HCT116 (cell line): ENCODE data around the gene MATK. TPM values are rescaled to one million over a fixed set of nuclear protein-coding genes. Genes with fewer than 3 reads are reported as not detected.

Experiments
- ATAC-seq: fragments of 200-7000 bp; cut with Tn5 transposase; 2 replicates; pipeline ENCODE4 v1.9.1; 2020; ENCODE audit warnings: mild to moderate bottlenecking, moderate library complexity
- BruUV-seq: library from RNA; stranded (reverse); fragments of 400-500 nt; replicated peaks from 2 replicates; lab custom pipeline; 2021; lab: Mats Ljungman, UMichigan
- CTCF ChIA-PET: fragments of 300-600 bp; sonication (Branson Sonifier 250); formaldehyde crosslinking; loops from one replicate; lab custom pipeline; 2021; ENCODE audit warnings: antibody characterized with exemption; lab: Charles Lee
- POLR2A ChIA-PET: fragments of 300-600, 350-600 bp; sonication (Branson Sonifier 250); formaldehyde crosslinking; loops from one replicate; lab custom pipeline; 2021; ENCODE audit warnings: antibody characterized with exemption; lab: Charles Lee
- RAD21 ChIA-PET, 2 experiments: fragments of 300-600 bp; sonication (Branson Sonifier 250); formaldehyde crosslinking; loops; one replicate each; lab custom pipeline; 2023; ENCODE audit warnings: low total read pairs in 2 of 2; ENCODE audit not compliant: uncharacterized antibody in 2 of 2, unreplicated experiment in 2 of 2, low non-redundant PET in 1 of 2; lab: Charles Lee
- DNase-seq: peaks from one replicate; pipeline ENCODE4 v3.0.0-alpha.2; 2010; ENCODE audit warnings: low read depth, low spot score
- H2AFZ ChIP-seq: fragments of 200-600 bp; shearing (Covaris generic), sonication (generic); 2 replicates; pipeline ENCODE4 v1.6.1; 2017; ENCODE audit warnings: low read depth, mixed run types, mixed read lengths, antibody characterized with exemption, low read length; ENCODE audit not compliant: poor library complexity, severe bottlenecking
- H3K27ac ChIP-seq: 2 replicates; pipeline ENCODE4 v1.5.1; 2012; ENCODE audit warnings: low read depth, low read length
- H3K27me3 ChIP-seq: fragments of 200-600 bp; sonication (generic); 2 replicates; pipeline ENCODE4 v1.6.1; 2016; ENCODE audit warnings: mixed run types, low read length, mixed read lengths; ENCODE audit not compliant: insufficient read depth
- H3K36me3 ChIP-seq, 2 experiments: fragments of 200-500 bp in 1 of 2; fragments of 200-600 bp in 1 of 2; sonication (Bioruptor generic) in 1 of 2; sonication (generic) in 1 of 2; 2 replicates each; pipeline versions ENCODE4 v1.5.1 to v1.6.1; 2014 to 2016; ENCODE audit warnings: low read length in 2 of 2, inconsistent platforms in 1 of 2, mixed read lengths in 1 of 2, mixed run types in 1 of 2; ENCODE audit not compliant: insufficient read depth in 2 of 2, control insufficient read depth in 1 of 2
- H3K4me1 ChIP-seq, 2 experiments: fragments of 200-600 bp in 1 of 2; sonication (generic) in 1 of 2; 2 replicates each; pipeline versions ENCODE4 v1.5.1 to v1.6.1; 2012 to 2017; ENCODE audit warnings: low read length in 2 of 2, inconsistent platforms in 1 of 2, mild to moderate bottlenecking in 1 of 2, mixed read lengths in 1 of 2, mixed run types in 1 of 2, moderate library complexity in 1 of 2; ENCODE audit not compliant: insufficient read depth in 2 of 2, control insufficient read depth in 1 of 2
- H3K4me2 ChIP-seq: fragments of 200-600 bp; sonication (generic); 2 replicates; pipeline ENCODE4 v1.6.1; 2017; ENCODE audit warnings: mixed run types, low read length, mixed read lengths
- H3K4me3 ChIP-seq, 2 experiments: fragments of 200-600 bp in 1 of 2; sonication (generic) in 1 of 2; replicated peaks in 1 of 2; 2 replicates each; pipeline ENCODE4 v1.5.1; 2011 to 2016; ENCODE audit warnings: low read length in 2 of 2, control low read depth in 1 of 2, low read depth in 1 of 2, mild to moderate bottlenecking in 1 of 2, mixed read lengths in 1 of 2, mixed run types in 1 of 2
- H3K79me2 ChIP-seq: fragments of 200-600 bp; sonication (generic); 2 replicates; pipeline ENCODE4 v1.6.1; 2017; ENCODE audit warnings: mild to moderate bottlenecking, mixed run types, low read length, moderate library complexity, mixed read lengths; ENCODE audit not compliant: insufficient read depth
- H3K9ac ChIP-seq: fragments of 200-600 bp; sonication (generic); 2 replicates; pipeline ENCODE4 v1.6.1; 2016; ENCODE audit warnings: low read length, mixed read lengths
- H3K9me2 ChIP-seq: fragments of 200-600 bp; sonication (generic), shearing (Covaris generic); 2 replicates; pipeline ENCODE4 v1.6.1; 2017; ENCODE audit warnings: mixed run types, mild to moderate bottlenecking, moderate library complexity; ENCODE audit not compliant: insufficient read depth
- H3K9me3 ChIP-seq, 2 experiments: fragments of 200-500 bp in 1 of 2; fragments of 200-600 bp in 1 of 2; sonication (Bioruptor generic) in 1 of 2; sonication (generic) in 1 of 2; 2 replicates each; pipeline ENCODE4 v1.6.1; 2014 to 2017; ENCODE audit warnings: low read length in 2 of 2, mixed read lengths in 2 of 2, inconsistent platforms in 1 of 2, low read depth in 1 of 2, mild to moderate bottlenecking in 1 of 2, mixed run types in 1 of 2, moderate library complexity in 1 of 2; ENCODE audit not compliant: control insufficient read depth in 1 of 2, insufficient read depth in 1 of 2
- H4K20me1 ChIP-seq: fragments of 200-600 bp; sonication (generic), shearing (Covaris generic); 2 replicates; pipeline ENCODE4 v1.6.1; 2017; ENCODE audit warnings: mixed run types, mild to moderate bottlenecking, moderate library complexity; ENCODE audit not compliant: insufficient read depth
- CEBPB ChIP-seq: IDR thresholded peaks from 2 replicates; pipeline ENCODE4 v1.6.1; 2012; ENCODE audit warnings: low read depth
- EGR1 ChIP-seq: IDR thresholded peaks from 2 replicates; pipeline ENCODE4 v1.6.1; 2012; ENCODE audit warnings: low read depth
- ELF1 ChIP-seq: IDR thresholded peaks from 2 replicates; pipeline ENCODE4 v1.6.1; 2012; ENCODE audit warnings: low read depth, borderline replicate concordance
- POLR2A ChIP-seq: IDR thresholded peaks from 2 replicates; pipeline ENCODE4 v1.7.0; 2011; ENCODE audit warnings: borderline replicate concordance; ENCODE audit not compliant: insufficient read depth, insufficient read length; ENCODE audit errors: extremely low read depth
- RAD21 ChIP-seq: IDR thresholded peaks from 2 replicates; pipeline ENCODE4 v1.6.1; 2012; ENCODE audit warnings: low read depth, mild to moderate bottlenecking
- TCF7L2 ChIP-seq: IDR thresholded peaks from 2 replicates; pipeline ENCODE4 v1.7.0; 2011; ENCODE audit warnings: borderline replicate concordance, inconsistent platforms; ENCODE audit not compliant: insufficient read depth, insufficient read length; ENCODE audit errors: extremely low read depth
- YY1 ChIP-seq: IDR thresholded peaks from 2 replicates; pipeline ENCODE4 v1.6.1; 2011; ENCODE audit warnings: low read length, low read depth, moderate library complexity, mild to moderate bottlenecking; ENCODE audit not compliant: insufficient replicate concordance; ENCODE audit errors: extremely low read depth
- intact Hi-C: fragments of 100-400 bp; cut with micrococcal nuclease; formaldehyde crosslinking; loops from 2 replicates; pipeline ENCODE4 v1.10.0; 2022
- total RNA-seq: library from RNA; stranded (reverse); gene quantifications from one replicate; pipeline ENCODE4 v1.2.1, GENCODE V29; 2021; ENCODE audit not compliant: unreplicated experiment
- TF ChIP-seq, protein P1 (sequence below), 3 experiments: fragments of 200-600 bp in 1 of 3; sonication (generic) in 1 of 3; IDR thresholded peaks in 2 of 3; conservative IDR thresholded peaks in 1 of 3; 2 replicates each; pipeline ENCODE4 v1.5.1; 2012 to 2017; ENCODE audit warnings: low read depth in 2 of 3, low read length in 2 of 3, antibody characterized with exemption in 1 of 3, borderline replicate concordance in 1 of 3, control low read depth in 1 of 3, mild to moderate bottlenecking in 1 of 3, mixed read lengths in 1 of 3, mixed run types in 1 of 3, moderate library complexity in 1 of 3; ENCODE audit not compliant: insufficient read depth in 1 of 3

The MATK gene
- total RNA-seq, 1 experiment from 2014 or later: not detected

DNA sequence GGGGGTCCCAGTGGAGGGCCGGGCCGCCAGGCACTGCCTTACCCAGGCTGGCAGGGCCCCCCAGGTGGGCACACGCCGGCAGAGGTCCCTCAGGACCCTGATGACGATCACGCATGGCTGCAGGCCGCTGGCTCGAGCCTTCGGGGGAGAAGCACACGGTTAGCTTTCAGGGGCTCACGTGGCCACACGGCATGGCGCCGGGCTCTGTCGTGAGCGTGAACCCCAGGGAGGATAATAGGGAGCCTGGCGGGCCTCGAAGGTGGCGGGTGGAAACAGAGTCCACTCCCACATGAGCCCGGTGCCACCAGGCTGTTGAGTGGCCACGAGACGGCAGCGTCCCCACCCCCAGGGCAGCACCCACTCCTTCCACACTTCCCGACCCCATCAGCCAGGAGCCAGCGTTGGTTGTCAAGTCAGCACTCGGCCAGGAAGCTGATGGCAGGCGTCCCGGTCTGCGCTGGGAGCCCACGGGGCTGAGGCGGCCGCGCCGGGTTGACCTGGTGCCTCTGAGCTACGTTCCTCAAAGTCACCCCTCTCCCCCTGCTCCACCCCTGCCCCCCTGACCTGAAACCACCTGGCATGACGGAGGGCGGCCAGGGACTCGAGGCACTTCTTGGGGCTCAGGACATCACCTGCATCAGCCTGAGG is 24.7 kb upstream of the MATK start:
- H3K4me3 ChIP-seq: no peak overlapping the region
- ChIA-PET CTCF (interaction anchor here (1.0 kb wide), 1 partner anchor 11 kb away, joined by 3 read pairs; no protein-coding TSS in a partner anchor), POLR2A (no interaction called here), RAD21 (no interaction called here)
- intact Hi-C loops: no loop called here
- H3K27me3 ChIP-seq: no peaks in the 10 kb centered on the region
- ATAC-seq (no peak), DNase-seq (no peak)
- H3K9me2 ChIP-seq: no peaks in the 10 kb centered on the region
- H3K9ac ChIP-seq: no peak overlapping the region
- H3K4me1 ChIP-seq: no peaks in the 10 kb centered on the region
- no peak overlapping the region for H2AFZ ChIP-seq
- TF ChIP-seq EGR1 (no peak), CEBPB (no peak), POLR2A (no peak), ELF1 (no peak), RAD21 (no peak), TCF7L2 (no peak), YY1 (no peak)
- TF ChIP-seq, protein P1, sequence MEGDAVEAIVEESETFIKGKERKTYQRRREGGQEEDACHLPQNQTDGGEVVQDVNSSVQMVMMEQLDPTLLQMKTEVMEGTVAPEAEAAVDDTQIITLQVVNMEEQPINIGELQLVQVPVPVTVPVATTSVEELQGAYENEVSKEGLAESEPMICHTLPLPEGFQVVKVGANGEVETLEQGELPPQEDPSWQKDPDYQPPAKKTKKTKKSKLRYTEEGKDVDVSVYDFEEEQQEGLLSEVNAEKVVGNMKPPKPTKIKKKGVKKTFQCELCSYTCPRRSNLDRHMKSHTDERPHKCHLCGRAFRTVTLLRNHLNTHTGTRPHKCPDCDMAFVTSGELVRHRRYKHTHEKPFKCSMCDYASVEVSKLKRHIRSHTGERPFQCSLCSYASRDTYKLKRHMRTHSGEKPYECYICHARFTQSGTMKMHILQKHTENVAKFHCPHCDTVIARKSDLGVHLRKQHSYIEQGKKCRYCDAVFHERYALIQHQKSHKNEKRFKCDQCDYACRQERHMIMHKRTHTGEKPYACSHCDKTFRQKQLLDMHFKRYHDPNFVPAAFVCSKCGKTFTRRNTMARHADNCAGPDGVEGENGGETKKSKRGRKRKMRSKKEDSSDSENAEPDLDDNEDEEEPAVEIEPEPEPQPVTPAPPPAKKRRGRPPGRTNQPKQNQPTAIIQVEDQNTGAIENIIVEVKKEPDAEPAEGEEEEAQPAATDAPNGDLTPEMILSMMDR (IDR thresholded peaks at IDR 0.05 in 2 of 3, conservative IDR thresholded peaks at IDR 0.05 in 1 of 3; ENCODE audit: borderline replicate concordance in 1 of 3, insufficient read depth in 1 of 3, low read depth in 2 of 3, low read length in 2 of 3): no peak
- H3K36me3 ChIP-seq: no peaks in the 10 kb centered on the region
- H4K20me1 ChIP-seq: no peaks in the 10 kb centered on the region
- no peaks in the 10 kb centered on the region for H3K79me2 ChIP-seq
- no TSS peak for BruUV-seq
- H3K27ac ChIP-seq: no peak overlapping the region
- H3K9me3 ChIP-seq: peaks cover 0 to 5% of the 10 kb centered on the region in 2 experiments; a peak in 2 of 4 replicates
- no peak overlapping the region for H3K4me2 ChIP-seq
